GM18507 (cell line): Measurements from ENCODE around the gene DARS1.

Source experiments
- DNase-seq: peaks from one replicate; pipeline ENCODE4 v3.0.0; 2011; ENCODE audit warnings: low read depth; ENCODE audit not compliant: insufficient read length; ENCODE audit errors: extremely low spot score
- FAIRE-seq: peaks from 2 replicates; lab custom pipeline; 2011; peaks lifted over from hg19 to GRCh38; lab: Jason Lieb, UNC

DARS1 gene

GRCh38 chr2:135985018-135985825 lies at the start of gene DARS1:
Gene DARS1, minus strand, starts transcription at chr2:135985626. Its CDS starts 158 bp downstream, at chr2:135985468.
- DNase-seq (peak; percentile 81), FAIRE-seq (peak; percentile 93)

- peak; percentile 69 for FAIRE-seq
- DNase-seq, result no peak
Observed at GRCh38 chr2:136034629-136035028, 49.2 kb upstream of the DARS1 start.

- no peak for DNase-seq
- FAIRE-seq, result no peak
Observed at GRCh38 chr2:136032817-136033535, 47.5 kb upstream of the DARS1 start.

GRCh38 chr2:136032192-136032591 lies 46.8 kb upstream of the DARS1 start:
- DNase-seq (no peak), FAIRE-seq (no peak)

GRCh38 chr2:136031711-136032110 lies 46.3 kb upstream of the DARS1 start:
- no peak for FAIRE-seq
- DNase-seq, result no peak

- DNase-seq, result no peak
- FAIRE-seq, result no peak
Observed at GRCh38 chr2:136030406-136030805, 45.0 kb upstream of the DARS1 start.

GRCh38 chr2:136029149-136029548 lies 43.7 kb upstream of the DARS1 start:
- FAIRE-seq (peak; percentile 95), DNase-seq (no peak)

- DNase-seq, result no peak
- peak; percentile 49 for FAIRE-seq
Observed at GRCh38 chr2:136028001-136028400, 42.6 kb upstream of the DARS1 start.

GRCh38 chr2:136027112-136027511 lies 41.7 kb upstream of the DARS1 start:
- FAIRE-seq (peak; percentile 47), DNase-seq (no peak)

- DNase-seq, result no peak
- FAIRE-seq, result no peak
Observed at GRCh38 chr2:136025057-136025973, 39.9 kb upstream of the DARS1 start.

- no peak for DNase-seq
- FAIRE-seq, result no peak
Observed at GRCh38 chr2:136024616-136025015, 39.2 kb upstream of the DARS1 start.

- no peak for FAIRE-seq
- no peak for DNase-seq
Observed at GRCh38 chr2:136024185-136024584, 38.8 kb upstream of the DARS1 start.

GRCh38 chr2:136023416-136023815 lies 38.0 kb upstream of the DARS1 start:
- DNase-seq (no peak), FAIRE-seq (peak; percentile 33)

- FAIRE-seq, result no peak
- DNase-seq, result no peak
Observed at GRCh38 chr2:136022396-136023146, 37.1 kb upstream of the DARS1 start.

GRCh38 chr2:136021976-136022375 lies 36.5 kb upstream of the DARS1 start:
- FAIRE-seq (no peak), DNase-seq (no peak)

GRCh38 chr2:136021406-136021805 lies 36.0 kb upstream of the DARS1 start:
- no peak for DNase-seq
- FAIRE-seq, result peak; percentile 47

GRCh38 chr2:136020831-136021230 lies 35.4 kb upstream of the DARS1 start:
- DNase-seq (no peak), FAIRE-seq (peak; percentile 86)

- FAIRE-seq (no peak), DNase-seq (no peak)
Observed at GRCh38 chr2:136019825-136020224, 34.4 kb upstream of the DARS1 start.

- FAIRE-seq, result peak; percentile 89
Observed at GRCh38 chr2:136019306-136019705, 33.9 kb upstream of the DARS1 start.

More at GRCh38 chr2:136019306-136019705, 33.9 kb upstream of the DARS1 start:
- no peak for DNase-seq
